HG03354 (cell line): ENCODE measurements around the gene EML5.
"Not testable (repeated sequence)": the region's sequence is repeated elsewhere in the genome, so short reads cannot be mapped to it uniquely, and the experiment has no call there.

ENCODE experiments used
- ATAC-seq: cut with Tn5 transposase; IDR thresholded peaks from one replicate; pipeline ENCODE4 v1.9.1; 2021; ENCODE audit warnings: mild to moderate bottlenecking; ENCODE audit not compliant: unreplicated experiment, poor library complexity, severe bottlenecking

Gene EML5

DNA sequence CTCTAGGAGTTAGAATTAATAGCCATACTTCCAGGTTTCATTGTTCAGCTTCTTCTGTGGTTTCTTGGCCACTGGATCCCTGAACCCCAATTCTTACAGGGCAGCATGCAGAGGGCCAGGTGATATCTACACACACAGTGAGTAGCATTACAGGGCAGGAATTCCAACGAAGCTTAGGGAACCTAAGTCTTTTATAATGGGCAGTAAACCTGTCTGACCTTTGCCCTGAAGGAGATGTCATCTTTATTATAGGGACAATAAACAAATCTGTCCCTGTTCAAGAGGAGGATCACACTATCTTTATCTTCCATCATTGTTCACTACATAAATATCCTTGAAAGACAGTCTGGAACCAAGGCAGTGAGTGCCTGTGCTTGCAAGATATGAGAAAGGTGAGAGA lies 11.7 kb upstream of the EML5 start:
- ATAC-seq = no peak

DNA sequence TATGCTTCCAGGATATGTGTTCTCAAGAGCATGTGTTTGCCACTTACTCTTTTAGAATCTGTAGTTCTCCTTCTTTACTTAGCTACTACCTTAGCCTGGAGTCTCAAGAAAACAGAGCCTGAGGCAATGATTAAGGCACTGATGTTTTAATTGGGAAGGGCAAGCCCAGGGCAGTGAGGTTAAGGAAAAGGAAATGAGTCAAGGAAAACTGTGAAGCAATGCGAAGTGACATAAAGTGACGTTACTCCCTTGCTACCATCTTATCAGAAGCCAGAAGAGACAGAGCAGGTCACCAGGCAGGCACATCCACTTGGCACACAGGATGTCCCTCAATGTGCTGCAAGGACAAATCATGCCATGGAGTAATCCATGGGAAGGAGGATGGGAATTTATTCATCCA lies 11.3 kb upstream of the EML5 start:
- no peak for ATAC-seq

DNA sequence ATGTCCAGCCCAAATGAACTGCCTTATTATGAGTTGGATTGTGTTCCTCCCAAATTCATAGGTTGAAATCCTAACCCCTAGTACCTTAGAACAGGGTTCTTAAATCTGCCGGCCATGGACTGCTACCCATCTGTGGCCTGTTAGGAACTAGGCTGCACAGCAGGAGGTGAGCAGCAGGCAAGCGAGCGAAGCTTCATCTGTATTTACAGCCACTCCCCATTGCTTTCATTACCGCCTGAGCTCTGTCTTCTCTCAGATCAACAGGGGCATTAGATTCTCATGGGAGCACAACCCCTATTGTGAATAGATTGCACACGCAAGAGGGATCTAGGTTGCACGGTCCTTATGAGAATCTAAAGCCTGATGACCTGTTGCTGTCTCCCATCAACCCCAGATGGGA lies 9.8 kb upstream of the EML5 start:
- no peak for ATAC-seq

DNA sequence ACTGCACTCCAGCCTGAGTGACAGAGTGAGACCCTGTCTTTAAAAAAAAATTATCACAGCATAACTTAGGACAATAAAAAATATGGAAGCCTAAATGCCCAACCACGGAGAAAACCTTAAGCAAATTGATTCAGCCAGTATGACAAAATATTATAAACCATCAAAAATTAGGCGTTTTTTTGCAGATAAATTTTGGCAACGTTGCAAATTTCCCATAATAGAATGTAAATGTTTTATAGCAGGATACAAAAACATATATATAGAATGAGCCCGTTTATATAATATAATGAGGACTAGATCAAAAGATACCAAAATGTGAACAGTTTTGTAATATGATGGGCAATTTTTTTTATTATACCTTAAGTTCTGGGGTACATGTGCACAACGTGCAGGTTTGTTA lies 6.8 kb upstream of the EML5 start:
- no peak for ATAC-seq

- ATAC-seq = no peak
These were observed 5.4 kb upstream of the EML5 start for GRCh38 chr14:88798156-88798555.

DNA sequence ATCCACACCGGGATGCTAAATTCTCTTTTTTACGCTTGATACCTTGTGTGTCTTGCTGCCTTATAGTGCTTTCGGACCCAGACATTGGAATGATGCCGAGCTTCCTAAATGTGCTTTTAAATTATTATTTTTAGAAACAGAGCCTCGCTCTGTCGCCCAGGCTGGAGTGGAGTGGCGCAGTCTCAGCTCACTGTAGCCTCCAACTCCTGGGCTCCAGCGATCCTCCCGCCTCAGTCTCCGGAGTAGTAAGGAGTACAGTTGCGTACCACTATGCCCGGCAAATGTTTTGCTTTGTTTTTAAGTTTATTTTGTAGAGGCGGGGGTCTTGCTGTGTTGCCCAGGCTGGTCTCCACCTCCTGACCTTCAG lies 489 bp upstream of the EML5 start:
- ATAC-seq = no peak

DNA sequence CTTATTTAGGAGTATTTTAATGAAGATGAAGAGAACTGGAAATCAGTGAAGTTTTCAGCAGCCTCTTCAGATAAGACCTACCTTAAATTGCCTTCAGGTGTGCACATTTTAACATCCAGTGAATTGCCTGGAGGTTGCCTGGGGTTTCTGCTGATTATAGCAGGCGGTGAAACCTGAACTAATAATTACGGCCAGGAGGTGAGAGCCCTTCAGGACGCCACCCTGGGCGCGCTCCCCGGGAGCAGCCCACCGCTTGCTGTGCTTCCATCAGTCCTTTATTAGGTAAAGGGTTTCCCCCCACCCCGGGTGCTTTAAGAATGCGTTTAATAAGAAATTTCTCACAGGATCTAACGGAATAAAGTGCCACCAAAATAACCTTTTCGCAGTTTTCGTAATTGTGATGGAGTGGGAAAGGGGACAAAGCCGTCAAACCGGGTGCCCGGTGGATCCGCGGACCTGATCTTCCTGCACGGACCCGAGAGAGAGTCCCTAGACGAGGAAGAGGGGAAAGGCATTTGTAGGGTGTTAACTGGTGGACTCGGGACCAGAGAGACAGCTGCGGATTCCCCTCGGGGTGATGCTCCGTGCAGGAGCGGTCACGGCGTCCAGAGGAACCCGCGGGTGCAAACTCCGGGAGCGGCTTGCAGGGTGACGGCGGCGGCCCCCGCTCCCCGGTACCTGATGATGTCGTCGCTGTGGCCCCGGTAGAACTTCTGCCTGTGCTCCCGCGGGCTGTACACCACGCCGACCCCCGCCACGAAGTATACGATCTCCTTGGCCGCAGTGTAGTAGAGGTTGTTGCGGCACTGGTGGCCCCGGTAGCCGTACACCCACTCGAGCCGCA lies 902 bp downstream of the EML5 start:
- ATAC-seq = no peak

- ATAC-seq = no peak
These were observed 1.5 kb downstream of the EML5 start for GRCh38 chr14:88791252-88791621.

GRCh38 chr14:88790501-88791251 lies 2.1 kb downstream of the EML5 start:
- ATAC-seq = no peak

DNA sequence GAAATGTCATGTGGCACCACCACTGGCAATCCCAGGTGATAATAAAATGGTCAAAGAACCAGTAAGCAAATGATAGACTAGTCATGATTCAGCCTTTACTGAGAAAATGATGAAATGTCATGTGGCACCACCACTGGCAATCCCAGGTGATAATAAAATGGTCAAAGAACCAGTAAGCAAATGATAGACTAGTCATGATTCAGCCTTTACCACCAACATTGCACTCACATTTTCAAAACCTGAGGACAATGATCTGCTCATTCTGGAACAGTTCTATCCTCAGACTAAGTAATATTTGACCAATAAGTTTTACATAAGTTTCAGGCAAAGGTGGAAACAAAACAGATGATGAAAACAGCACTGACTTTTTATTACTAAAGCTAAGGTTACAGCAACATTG lies 3.2 kb downstream of the EML5 start:
- not testable (repeated sequence) for ATAC-seq

GRCh38 chr14:88786715-88787114 lies 6.0 kb downstream of the EML5 start:
- no peak for ATAC-seq

DNA sequence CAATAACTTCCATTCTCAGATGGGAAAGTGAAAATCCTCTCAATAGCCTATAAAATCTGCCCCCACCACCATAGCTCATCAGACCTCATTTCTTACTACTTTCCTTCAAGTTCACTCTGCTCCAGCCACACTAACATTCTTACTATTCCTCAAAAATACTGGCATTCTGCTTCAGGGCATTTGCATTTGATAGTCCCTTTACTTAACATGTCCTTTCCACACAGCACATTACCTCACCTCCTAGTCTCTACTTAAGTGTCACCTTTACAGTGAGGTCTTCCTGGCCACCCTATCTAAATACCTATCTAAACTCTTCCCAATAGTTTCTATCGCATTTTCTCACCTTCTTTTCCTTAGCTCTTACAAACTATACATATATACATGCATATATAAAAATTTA lies 6.8 kb downstream of the EML5 start:
- no peak for ATAC-seq

DNA sequence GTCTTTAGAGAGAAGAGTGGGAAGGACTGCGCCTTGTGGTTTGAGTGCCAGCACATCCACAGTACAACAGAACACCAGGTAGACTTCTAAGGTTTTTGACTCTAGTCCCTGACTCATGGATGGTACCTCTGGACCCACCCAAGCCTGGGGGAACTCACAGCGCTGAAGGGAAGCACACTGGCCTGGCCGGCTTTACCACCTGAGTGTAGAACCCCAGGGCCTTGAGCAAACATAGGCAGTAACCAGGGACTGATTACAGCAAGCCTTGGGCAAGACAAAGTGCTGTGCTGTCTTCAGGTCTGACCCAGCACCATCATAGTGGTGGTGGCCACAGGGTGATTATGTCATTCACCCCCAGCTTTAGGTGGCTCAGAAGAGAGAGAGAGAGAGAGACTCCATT lies 17.2 kb downstream of the EML5 start:
- ATAC-seq = no peak

- ATAC-seq = no peak
These were observed 22.0 kb downstream of the EML5 start for GRCh38 chr14:88770736-88771135.

GRCh38 chr14:88765130-88765529 lies 27.6 kb downstream of the EML5 start:
- ATAC-seq = no peak

DNA sequence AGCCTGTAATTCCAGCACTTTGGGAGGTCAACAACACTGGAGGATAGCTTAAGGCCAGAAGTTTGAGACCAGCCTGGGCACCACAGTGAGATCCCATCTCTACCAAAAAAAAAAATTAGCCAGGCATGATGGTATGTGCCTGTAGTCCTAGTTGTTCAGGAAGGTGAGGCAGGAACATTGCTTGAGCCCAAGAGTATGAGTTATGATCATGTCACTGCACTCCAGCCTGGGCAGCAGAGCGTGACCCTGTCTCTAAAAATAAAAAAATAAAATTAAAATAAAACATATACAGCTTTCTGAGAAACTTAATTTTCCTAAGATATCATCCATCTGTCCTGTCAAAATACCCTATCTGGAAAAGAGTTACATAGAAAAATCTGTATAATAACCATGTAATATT lies 38.9 kb downstream of the EML5 start:
- no peak for ATAC-seq

DNA sequence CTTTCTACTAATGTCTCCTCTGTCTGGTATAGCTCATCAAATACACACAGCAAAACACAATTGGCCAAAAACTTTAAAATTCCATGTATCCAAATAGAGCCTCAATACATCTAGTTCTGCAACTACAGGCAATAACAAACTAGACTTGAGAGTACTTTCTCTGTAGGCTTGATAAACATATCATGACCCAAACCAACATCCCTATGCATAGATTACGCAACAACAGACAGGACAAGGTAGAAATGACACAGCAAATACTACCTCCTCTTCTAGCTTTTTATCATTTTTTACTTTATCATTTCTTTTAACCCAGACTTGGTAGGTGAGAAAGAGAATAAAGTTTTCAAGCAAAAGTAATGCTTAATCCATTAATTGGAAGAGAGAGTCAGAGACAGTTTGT lies 41.8 kb downstream of the EML5 start:
- no peak for ATAC-seq

- no peak for ATAC-seq
These were observed 42.3 kb downstream of the EML5 start for GRCh38 chr14:88750413-88750812.

DNA sequence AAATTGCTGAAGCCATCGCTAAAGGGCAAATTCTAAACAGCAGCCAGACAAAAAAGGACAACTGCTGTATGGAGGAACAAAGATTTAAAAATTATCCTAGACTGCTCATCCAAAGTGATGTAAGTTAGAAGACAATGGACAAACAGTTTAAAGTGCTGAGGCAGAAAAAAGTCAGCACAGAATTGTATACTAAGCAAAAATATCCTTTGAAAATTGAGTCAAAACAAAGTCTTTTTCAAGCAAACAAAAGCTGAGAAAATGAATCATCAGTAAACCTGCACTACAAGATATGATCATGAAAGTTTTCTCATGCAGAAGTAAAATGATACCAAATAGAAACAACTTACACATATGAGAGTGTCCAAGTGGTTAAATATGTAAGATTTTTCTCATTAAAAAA lies 43.6 kb downstream of the EML5 start:
- no peak for ATAC-seq

DNA sequence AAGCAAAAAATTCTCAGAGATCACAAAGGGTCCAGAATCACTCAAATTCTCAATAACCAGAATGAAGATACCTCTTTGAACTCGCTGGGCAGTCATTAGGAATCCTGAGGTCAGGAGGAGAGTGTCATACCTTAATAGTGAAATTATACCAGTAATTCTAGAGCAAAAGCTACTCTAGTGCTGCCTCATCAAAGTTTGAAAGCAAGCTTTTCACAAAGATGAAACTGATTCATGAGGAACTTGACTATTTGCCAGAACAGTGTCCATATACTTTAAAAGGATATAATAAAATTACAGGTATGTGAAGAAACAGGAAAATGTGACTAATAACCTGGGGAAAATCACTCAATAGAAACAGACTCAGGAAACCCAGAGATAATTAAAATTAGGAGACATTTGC lies 44.5 kb downstream of the EML5 start:
- no peak for ATAC-seq

DNA sequence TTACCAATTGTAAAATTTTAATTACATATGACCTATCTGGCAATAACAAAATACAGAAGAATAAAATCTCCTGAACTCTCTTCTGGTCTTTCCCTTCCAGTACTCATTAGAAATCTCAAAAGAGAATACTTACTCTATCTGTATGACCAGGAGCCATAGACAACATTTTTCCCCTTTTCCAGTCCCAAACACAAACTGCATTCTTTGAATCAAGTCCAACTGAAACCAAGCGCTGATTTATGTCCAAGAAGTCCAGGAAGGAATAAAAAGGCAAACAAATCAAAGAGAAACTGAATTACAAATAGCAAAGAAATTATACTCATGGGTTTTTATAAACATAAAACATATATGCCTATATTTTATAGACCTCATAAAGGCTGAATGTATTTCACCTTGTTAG lies 46.7 kb downstream of the EML5 start:
- ATAC-seq = no peak
